OCI-LY1 (cell line): ENCODE results near the gene ACTN2.

Source experiments
- EZH2 ChIP-seq: fragments of 200-600 bp; sonication (generic), shearing (Covaris generic); IDR thresholded peaks from 2 replicates; pipeline ENCODE4 v1.8.0; 2017; ENCODE audit warnings: borderline replicate concordance, mixed run types, mild to moderate bottlenecking, antibody characterized with exemption, low read length, moderate library complexity, mixed read lengths
- TF ChIP-seq, protein P1 (sequence below): fragments of 200-600 bp; sonication (generic), shearing (Covaris generic); IDR thresholded peaks from 2 replicates; pipeline ENCODE4 v1.5.1; 2017; ENCODE audit warnings: mild to moderate bottlenecking, antibody characterized with exemption, low read length, moderate library complexity, mixed read lengths

DNA sequence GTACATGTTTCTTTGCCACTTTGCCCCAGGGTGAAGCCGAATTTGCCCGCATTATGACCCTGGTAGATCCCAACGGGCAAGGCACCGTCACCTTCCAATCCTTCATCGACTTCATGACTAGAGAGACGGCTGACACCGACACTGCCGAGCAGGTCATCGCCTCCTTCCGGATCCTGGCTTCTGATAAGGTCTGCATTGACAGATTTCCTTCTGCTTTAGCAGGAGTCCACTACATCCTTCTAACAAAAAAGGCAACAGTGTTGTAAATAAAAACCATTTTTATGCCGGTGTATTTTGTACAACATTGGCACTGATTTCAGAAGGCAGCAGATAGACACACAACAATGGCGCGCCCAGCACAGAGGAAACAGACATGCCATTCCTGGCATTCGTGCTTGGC is 74.7 kb downstream of the ACTN2 start:
- no peak for TF ChIP-seq EZH2
- TF ChIP-seq, protein P1, sequence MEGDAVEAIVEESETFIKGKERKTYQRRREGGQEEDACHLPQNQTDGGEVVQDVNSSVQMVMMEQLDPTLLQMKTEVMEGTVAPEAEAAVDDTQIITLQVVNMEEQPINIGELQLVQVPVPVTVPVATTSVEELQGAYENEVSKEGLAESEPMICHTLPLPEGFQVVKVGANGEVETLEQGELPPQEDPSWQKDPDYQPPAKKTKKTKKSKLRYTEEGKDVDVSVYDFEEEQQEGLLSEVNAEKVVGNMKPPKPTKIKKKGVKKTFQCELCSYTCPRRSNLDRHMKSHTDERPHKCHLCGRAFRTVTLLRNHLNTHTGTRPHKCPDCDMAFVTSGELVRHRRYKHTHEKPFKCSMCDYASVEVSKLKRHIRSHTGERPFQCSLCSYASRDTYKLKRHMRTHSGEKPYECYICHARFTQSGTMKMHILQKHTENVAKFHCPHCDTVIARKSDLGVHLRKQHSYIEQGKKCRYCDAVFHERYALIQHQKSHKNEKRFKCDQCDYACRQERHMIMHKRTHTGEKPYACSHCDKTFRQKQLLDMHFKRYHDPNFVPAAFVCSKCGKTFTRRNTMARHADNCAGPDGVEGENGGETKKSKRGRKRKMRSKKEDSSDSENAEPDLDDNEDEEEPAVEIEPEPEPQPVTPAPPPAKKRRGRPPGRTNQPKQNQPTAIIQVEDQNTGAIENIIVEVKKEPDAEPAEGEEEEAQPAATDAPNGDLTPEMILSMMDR = no peak
